Panc1 (cell line): ENCODE results near the gene ZYX. TPM values are rescaled to one million over a fixed set of nuclear protein-coding genes. Genes with fewer than 3 reads are reported as not detected.

Experiments used
- ATAC-seq: fragments of 200-7000 bp; cut with Tn5 transposase; 2 replicates; pipeline ENCODE4 v1.9.1; 2020; ENCODE audit warnings: mild to moderate bottlenecking, moderate library complexity
- BruUV-seq: library from RNA; stranded (reverse); fragments of 400-500 nt; replicated peaks from 2 replicates; lab custom pipeline; 2021; lab: Mats Ljungman, UMichigan
- CTCF ChIA-PET: fragments of 300-600 bp; sonication (Branson Sonifier 250); formaldehyde crosslinking; loops from one replicate; lab custom pipeline; 2022; ENCODE audit warnings: antibody characterized with exemption; lab: Charles Lee
- POLR2A ChIA-PET: fragments of 300-600 bp; sonication (Branson Sonifier 250); formaldehyde crosslinking; loops from one replicate; lab custom pipeline; 2022; ENCODE audit warnings: antibody characterized with exemption; lab: Charles Lee
- DNase-seq: peaks from one replicate; pipeline ENCODE4 v3.0.0-alpha.2; 2010; ENCODE audit warnings: low read depth, low spot score
- H3K27ac ChIP-seq: 2 replicates; pipeline ENCODE4 v1.5.1; 2011; ENCODE audit warnings: mild to moderate bottlenecking, low read length, inconsistent platforms
- H3K27me3 ChIP-seq: fragments of 200-500 bp; sonication (Bioruptor generic); 2 replicates; pipeline ENCODE4 v1.6.0; 2014; ENCODE audit warnings: low read length, inconsistent platforms; ENCODE audit not compliant: control insufficient read depth, insufficient read depth
- H3K36me3 ChIP-seq: fragments of 200-500 bp; sonication (Bioruptor generic); 2 replicates; pipeline ENCODE4 v1.5.1; 2014; ENCODE audit warnings: inconsistent platforms, mild to moderate bottlenecking, low read length, moderate library complexity; ENCODE audit not compliant: control insufficient read depth, insufficient read depth
- H3K4me1 ChIP-seq: 2 replicates; pipeline ENCODE4 v1.5.1; 2011; ENCODE audit warnings: inconsistent platforms, mild to moderate bottlenecking, low read length, moderate library complexity; ENCODE audit not compliant: control insufficient read depth, insufficient read depth
- H3K4me3 ChIP-seq, 2 experiments: 2 replicates each; pipeline ENCODE4 v1.5.1; 2011 to 2012; ENCODE audit warnings: low read depth in 2 of 2, low read length in 2 of 2, mild to moderate bottlenecking in 2 of 2, inconsistent platforms in 1 of 2, moderate library complexity in 1 of 2
- H3K9me3 ChIP-seq: fragments of 200-500 bp; sonication (Bioruptor generic); 2 replicates; pipeline ENCODE4 v1.5.1; 2014; ENCODE audit warnings: low read depth, mild to moderate bottlenecking, inconsistent platforms, low read length, moderate library complexity; ENCODE audit not compliant: control insufficient read depth, insufficient read depth
- POLR2AphosphoS5 ChIP-seq: IDR thresholded peaks from 2 replicates; pipeline ENCODE4 v1.6.1; 2012; ENCODE audit warnings: mild to moderate bottlenecking, low read depth, low read length, moderate library complexity
- SIN3A ChIP-seq: IDR thresholded peaks from 2 replicates; pipeline ENCODE4 v1.6.1; 2012; ENCODE audit warnings: low read depth, mild to moderate bottlenecking, low read length, moderate library complexity, borderline replicate concordance; ENCODE audit not compliant: insufficient read depth
- TCF7L2 ChIP-seq: IDR thresholded peaks from 2 replicates; pipeline ENCODE4 v1.6.1; 2011; ENCODE audit warnings: mild to moderate bottlenecking, low read depth, low read length, inconsistent platforms
- in situ Hi-C: cut with HindIII; loops from 2 replicates; pipeline ENCODE4 v1.10.0; 2016; ENCODE audit warnings: low sequenced_read_pairs, low pct_unique_long_range_greater_than_20kb
- intact Hi-C: fragments of 100-400 bp; cut with micrococcal nuclease; formaldehyde crosslinking; loops from one replicate; pipeline ENCODE4 v1.10.0; 2022; ENCODE audit not compliant: unreplicated experiment
- microRNA-seq: library from miRNA; unstranded; fragments of <30 nt; microRNA quantifications from one replicate; pipeline ENCODE4 v1.1.0, GENCODE V29; 2020; ENCODE audit not compliant: unreplicated experiment
- total RNA-seq: library from RNA; stranded (reverse); gene quantifications from one replicate; pipeline ENCODE4 v1.2.1, GENCODE V29; 2021; ENCODE audit not compliant: unreplicated experiment
- TF ChIP-seq, protein P1 (sequence below): fragments of 450-650 bp; IDR thresholded peaks from 2 replicates; pipeline ENCODE4 v1.5.1; 2017; ENCODE audit warnings: mild to moderate bottlenecking
- TF ChIP-seq, protein P2 (sequence below), 2 experiments: IDR thresholded peaks; 2 replicates each; pipeline ENCODE4 v1.6.1; 2011 to 2012; ENCODE audit warnings: low read depth in 2 of 2, control low read depth in 1 of 2, low read length in 1 of 2, mild to moderate bottlenecking in 1 of 2, moderate library complexity in 1 of 2; ENCODE audit not compliant: insufficient read depth in 1 of 2

Gene ZYX
- total RNA-seq, 1 experiment from 2014 or later = 169 TPM

DNA sequence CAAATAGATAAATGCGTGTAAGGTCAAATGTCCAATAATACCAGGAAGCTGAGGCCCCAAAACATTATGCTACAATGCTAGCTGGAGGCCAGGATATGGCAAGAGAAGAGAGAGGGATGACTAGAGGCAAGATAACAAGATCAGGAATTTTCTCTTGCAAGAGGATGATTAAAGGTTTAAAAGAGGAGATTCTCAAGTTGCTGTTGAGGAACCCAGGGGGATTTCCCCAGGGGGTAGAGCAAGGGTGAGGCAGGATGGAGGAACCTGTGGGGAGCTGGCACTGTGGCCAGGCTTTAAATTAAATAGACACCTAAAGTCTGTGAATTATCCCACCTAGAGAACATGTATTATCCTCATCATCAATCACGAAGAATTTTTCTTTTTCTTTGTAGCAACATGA is 58.7 kb downstream of the ZYX start:
- in situ Hi-C loops = no loop called here
- no peak overlapping the region for H3K27ac ChIP-seq
- CTCF ChIA-PET = no interaction called here

More for the DNA sequence above, 58.7 kb downstream of the ZYX start:
- TF ChIP-seq, protein P1, sequence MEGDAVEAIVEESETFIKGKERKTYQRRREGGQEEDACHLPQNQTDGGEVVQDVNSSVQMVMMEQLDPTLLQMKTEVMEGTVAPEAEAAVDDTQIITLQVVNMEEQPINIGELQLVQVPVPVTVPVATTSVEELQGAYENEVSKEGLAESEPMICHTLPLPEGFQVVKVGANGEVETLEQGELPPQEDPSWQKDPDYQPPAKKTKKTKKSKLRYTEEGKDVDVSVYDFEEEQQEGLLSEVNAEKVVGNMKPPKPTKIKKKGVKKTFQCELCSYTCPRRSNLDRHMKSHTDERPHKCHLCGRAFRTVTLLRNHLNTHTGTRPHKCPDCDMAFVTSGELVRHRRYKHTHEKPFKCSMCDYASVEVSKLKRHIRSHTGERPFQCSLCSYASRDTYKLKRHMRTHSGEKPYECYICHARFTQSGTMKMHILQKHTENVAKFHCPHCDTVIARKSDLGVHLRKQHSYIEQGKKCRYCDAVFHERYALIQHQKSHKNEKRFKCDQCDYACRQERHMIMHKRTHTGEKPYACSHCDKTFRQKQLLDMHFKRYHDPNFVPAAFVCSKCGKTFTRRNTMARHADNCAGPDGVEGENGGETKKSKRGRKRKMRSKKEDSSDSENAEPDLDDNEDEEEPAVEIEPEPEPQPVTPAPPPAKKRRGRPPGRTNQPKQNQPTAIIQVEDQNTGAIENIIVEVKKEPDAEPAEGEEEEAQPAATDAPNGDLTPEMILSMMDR = no peak
- TF ChIP-seq TCF7L2 (no peak), SIN3A (no peak), POLR2AphosphoS5 (no peak)
- TF ChIP-seq, protein P2, sequence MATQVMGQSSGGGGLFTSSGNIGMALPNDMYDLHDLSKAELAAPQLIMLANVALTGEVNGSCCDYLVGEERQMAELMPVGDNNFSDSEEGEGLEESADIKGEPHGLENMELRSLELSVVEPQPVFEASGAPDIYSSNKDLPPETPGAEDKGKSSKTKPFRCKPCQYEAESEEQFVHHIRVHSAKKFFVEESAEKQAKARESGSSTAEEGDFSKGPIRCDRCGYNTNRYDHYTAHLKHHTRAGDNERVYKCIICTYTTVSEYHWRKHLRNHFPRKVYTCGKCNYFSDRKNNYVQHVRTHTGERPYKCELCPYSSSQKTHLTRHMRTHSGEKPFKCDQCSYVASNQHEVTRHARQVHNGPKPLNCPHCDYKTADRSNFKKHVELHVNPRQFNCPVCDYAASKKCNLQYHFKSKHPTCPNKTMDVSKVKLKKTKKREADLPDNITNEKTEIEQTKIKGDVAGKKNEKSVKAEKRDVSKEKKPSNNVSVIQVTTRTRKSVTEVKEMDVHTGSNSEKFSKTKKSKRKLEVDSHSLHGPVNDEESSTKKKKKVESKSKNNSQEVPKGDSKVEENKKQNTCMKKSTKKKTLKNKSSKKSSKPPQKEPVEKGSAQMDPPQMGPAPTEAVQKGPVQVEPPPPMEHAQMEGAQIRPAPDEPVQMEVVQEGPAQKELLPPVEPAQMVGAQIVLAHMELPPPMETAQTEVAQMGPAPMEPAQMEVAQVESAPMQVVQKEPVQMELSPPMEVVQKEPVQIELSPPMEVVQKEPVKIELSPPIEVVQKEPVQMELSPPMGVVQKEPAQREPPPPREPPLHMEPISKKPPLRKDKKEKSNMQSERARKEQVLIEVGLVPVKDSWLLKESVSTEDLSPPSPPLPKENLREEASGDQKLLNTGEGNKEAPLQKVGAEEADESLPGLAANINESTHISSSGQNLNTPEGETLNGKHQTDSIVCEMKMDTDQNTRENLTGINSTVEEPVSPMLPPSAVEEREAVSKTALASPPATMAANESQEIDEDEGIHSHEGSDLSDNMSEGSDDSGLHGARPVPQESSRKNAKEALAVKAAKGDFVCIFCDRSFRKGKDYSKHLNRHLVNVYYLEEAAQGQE (IDR thresholded peaks at IDR 0.05; ENCODE audit: insufficient read depth in 1 of 2, low read depth in 2 of 2, low read length in 1 of 2) = no peak
- H3K4me3 ChIP-seq = no peak overlapping the region
- POLR2A ChIA-PET = no interaction called here
- no peaks in the 10 kb centered on the region for H3K4me1 ChIP-seq
- peaks cover 2% of the 10 kb centered on the region for H3K27me3 ChIP-seq
- no peaks in the 10 kb centered on the region for H3K36me3 ChIP-seq
- H3K9me3 ChIP-seq = no peaks in the 10 kb centered on the region
- no TSS peak for BruUV-seq
- ATAC-seq (no peak), DNase-seq (no peak)
- intact Hi-C loops = no loop called here

Small RNA genes lying within 50 kb of the gene (microRNA-seq; reads per million reads assigned to microRNA genes)
- not detected for gene MIR6892

Other genes starting within 250 kb of the ZYX start
- gene PIP, start 249.3 kb upstream of the ZYX start, total RNA-seq = not detected
- not detected for gene TAS2R39, start 197.9 kb upstream of the ZYX start, total RNA-seq
- gene TAS2R40, start 159.3 kb upstream of the ZYX start, total RNA-seq = not detected
- 100 TPM for gene GSTK1, start 117.9 kb upstream of the ZYX start, total RNA-seq
- 2.0 TPM for gene TMEM139, start 96.4 kb upstream of the ZYX start, total RNA-seq
- gene CASP2, start 93.0 kb upstream of the ZYX start, total RNA-seq = 47.4 TPM
- gene CLCN1, start 65.2 kb upstream of the ZYX start, total RNA-seq = 0.15 TPM
- gene FAM131B, start 18.6 kb upstream of the ZYX start, total RNA-seq = 1.5 TPM
- gene EPHA1, start 27.5 kb downstream of the ZYX start, total RNA-seq = 0.39 TPM
- gene TAS2R60, start 62.1 kb downstream of the ZYX start, total RNA-seq = not detected
- not detected for gene TAS2R41, start 96.5 kb downstream of the ZYX start, total RNA-seq
- 0.46 TPM for gene CTAGE15, start 190.5 kb downstream of the ZYX start, total RNA-seq
- 0.28 TPM for gene TCAF2, start 239.6 kb downstream of the ZYX start, total RNA-seq